Progenitor cell of endocrine pancreas (in vitro differentiated cells): ENCODE measurements around the gene ZSCAN16. TPM values are rescaled to one million over a fixed set of nuclear protein-coding genes. Genes with fewer than 3 reads are reported as not detected.

ENCODE experiments used
- DNase-seq: peaks from one replicate; pipeline ENCODE4 v3.0.0; 2021; ENCODE audit warnings: low spot score; ENCODE audit not compliant: unreplicated experiment
- H3K27ac Mint-ChIP-seq: 2 replicates; pipeline ENCODE4 v1.8.0; 2021; ENCODE audit warnings: mild to moderate bottlenecking, moderate library complexity, mixed read lengths
- H3K27me3 Mint-ChIP-seq: 2 replicates; pipeline ENCODE4 v1.8.0; 2021; ENCODE audit warnings: mixed read lengths
- H3K36me3 Mint-ChIP-seq: 2 replicates; pipeline ENCODE4 v1.8.0; 2022; ENCODE audit warnings: mixed read lengths; ENCODE audit not compliant: insufficient read depth
- H3K4me1 Mint-ChIP-seq: 2 replicates; pipeline ENCODE4 v1.8.0; 2021; ENCODE audit warnings: low read depth, mixed read lengths
- H3K4me3 Mint-ChIP-seq: 2 replicates; pipeline ENCODE4 v1.8.0; 2021; ENCODE audit warnings: low read depth, mild to moderate bottlenecking, moderate library complexity, mixed read lengths
- H3K9me3 Mint-ChIP-seq: 2 replicates; pipeline ENCODE4 v1.8.0; 2021; ENCODE audit warnings: low read depth, mixed read lengths
- total RNA-seq: library from RNA; stranded (reverse); gene quantifications from 2 replicates; pipeline ENCODE4 v1.2.1, GENCODE V29; 2021
- TF ChIP-seq, protein P1 (sequence below): fragments of 200-600 bp; sonication (generic); IDR thresholded peaks from one replicate; pipeline ENCODE4 v1.5.0; 2021; ENCODE audit warnings: antibody characterized with exemption, mild to moderate bottlenecking; ENCODE audit not compliant: unreplicated experiment

The ZSCAN16 gene
- total RNA-seq, 1 donor from 2014 or later: 19.6 TPM

- H3K4me3 Mint-ChIP-seq: no peak overlapping the region
- H3K9me3 Mint-ChIP-seq: peaks cover 37% of the 10 kb centered on the region
- no peak overlapping the region for H3K27ac Mint-ChIP-seq
- peaks cover 2% of the 10 kb centered on the region for H3K4me1 Mint-ChIP-seq
- peaks cover 57% of the 10 kb centered on the region for H3K36me3 Mint-ChIP-seq
- no peak for DNase-seq
- peaks cover 5% of the 10 kb centered on the region for H3K27me3 Mint-ChIP-seq
- TF ChIP-seq, protein P1, sequence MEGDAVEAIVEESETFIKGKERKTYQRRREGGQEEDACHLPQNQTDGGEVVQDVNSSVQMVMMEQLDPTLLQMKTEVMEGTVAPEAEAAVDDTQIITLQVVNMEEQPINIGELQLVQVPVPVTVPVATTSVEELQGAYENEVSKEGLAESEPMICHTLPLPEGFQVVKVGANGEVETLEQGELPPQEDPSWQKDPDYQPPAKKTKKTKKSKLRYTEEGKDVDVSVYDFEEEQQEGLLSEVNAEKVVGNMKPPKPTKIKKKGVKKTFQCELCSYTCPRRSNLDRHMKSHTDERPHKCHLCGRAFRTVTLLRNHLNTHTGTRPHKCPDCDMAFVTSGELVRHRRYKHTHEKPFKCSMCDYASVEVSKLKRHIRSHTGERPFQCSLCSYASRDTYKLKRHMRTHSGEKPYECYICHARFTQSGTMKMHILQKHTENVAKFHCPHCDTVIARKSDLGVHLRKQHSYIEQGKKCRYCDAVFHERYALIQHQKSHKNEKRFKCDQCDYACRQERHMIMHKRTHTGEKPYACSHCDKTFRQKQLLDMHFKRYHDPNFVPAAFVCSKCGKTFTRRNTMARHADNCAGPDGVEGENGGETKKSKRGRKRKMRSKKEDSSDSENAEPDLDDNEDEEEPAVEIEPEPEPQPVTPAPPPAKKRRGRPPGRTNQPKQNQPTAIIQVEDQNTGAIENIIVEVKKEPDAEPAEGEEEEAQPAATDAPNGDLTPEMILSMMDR: no peak
Measured at GRCh38 chr6:28159029-28159607, 34.7 kb downstream of the ZSCAN16 start.

- Mint-ChIP-seq H3K27me3 (peaks cover 5% of the 10 kb centered on the region), H3K4me3 (no peak overlapping the region), H3K9me3 (peaks cover 30% of the 10 kb centered on the region), H3K4me1 (peaks cover 2% of the 10 kb centered on the region), H3K36me3 (peaks cover 46% of the 10 kb centered on the region), H3K27ac (no peak overlapping the region)
- DNase-seq: no peak
- TF ChIP-seq, protein P1: no peak
Measured at GRCh38 chr6:28160233-28160632, 35.8 kb downstream of the ZSCAN16 start.

DNA sequence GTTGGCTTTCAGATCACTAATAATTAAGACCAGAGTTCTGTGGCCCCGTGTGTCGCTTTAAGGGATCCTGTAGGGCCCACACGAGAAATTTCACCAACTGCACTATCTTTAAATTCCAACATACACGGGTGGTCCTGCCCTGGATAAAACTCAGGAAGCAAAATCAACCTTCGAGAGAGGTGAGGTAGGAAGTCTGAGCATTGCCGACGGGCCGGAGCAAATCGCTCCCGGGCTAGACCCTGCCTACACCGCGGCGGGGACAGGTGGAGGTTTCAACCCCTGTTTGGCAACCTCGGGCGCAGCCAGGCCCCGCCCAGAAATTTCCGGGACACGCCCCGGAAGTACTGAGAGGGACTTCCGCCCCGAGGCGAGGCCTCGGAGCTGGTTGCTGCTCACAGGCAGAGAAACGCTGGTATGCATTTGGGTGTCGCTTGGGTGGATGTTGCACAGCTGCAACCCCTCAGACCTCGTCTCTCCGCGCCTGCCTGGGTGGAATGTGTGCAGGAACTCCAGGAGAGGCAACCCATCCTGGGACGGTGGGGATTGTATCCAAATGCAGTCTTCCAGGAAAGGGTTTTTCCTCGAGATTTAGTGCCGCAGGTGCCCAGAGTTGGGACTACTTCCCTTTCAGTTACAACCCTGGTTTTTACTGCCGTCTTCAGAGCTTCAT, 37.1 kb downstream of the ZSCAN16 start:
- Mint-ChIP-seq H3K4me3 (peak overlapping the region; percentile 69), H3K36me3 (peaks cover 35% of the 10 kb centered on the region), H3K9me3 (peaks cover 30% of the 10 kb centered on the region), H3K4me1 (peaks cover 2% of the 10 kb centered on the region), H3K27me3 (peaks cover 5% of the 10 kb centered on the region), H3K27ac (no peak overlapping the region)
- TF ChIP-seq, protein P1: no peak
- DNase-seq: peak; percentile 32

GRCh38 chr6:28165563-28165962, 41.2 kb downstream of the ZSCAN16 start:
- Mint-ChIP-seq H3K27me3 (peaks cover 5% of the 10 kb centered on the region), H3K4me3 (no peak overlapping the region), H3K36me3 (peaks cover 5% of the 10 kb centered on the region), H3K27ac (no peak overlapping the region), H3K4me1 (peaks cover 2% of the 10 kb centered on the region), H3K9me3 (peaks cover 10% of the 10 kb centered on the region)
- TF ChIP-seq, protein P1: no peak
- DNase-seq: no peak

DNA sequence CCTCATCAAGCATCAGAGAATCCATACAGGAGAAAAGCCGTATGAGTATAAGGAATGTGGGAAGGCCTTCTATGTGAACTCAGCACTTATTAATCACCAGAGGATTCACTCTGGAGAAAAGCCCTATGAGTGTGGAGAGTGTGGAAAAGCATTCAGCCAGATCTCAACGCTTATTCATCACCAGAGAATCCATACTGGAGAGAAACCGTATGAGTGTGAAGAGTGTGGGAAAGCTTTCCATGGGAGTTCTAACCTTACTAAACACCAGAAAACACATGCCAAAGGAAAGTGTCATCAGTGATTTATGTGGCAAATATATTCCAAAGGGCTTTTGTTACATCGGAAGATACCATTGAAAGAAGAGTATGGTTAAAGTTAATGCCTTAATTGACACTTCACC, 42.7 kb downstream of the ZSCAN16 start:
- peaks cover 5% of the 10 kb centered on the region for H3K27me3 Mint-ChIP-seq
- peaks cover 7% of the 10 kb centered on the region for H3K36me3 Mint-ChIP-seq
- H3K9me3 Mint-ChIP-seq: peaks cover 4% of the 10 kb centered on the region
- TF ChIP-seq, protein P1: no peak
- H3K4me3 Mint-ChIP-seq: no peak overlapping the region
- no peak overlapping the region for H3K27ac Mint-ChIP-seq
- peaks cover 2% of the 10 kb centered on the region for H3K4me1 Mint-ChIP-seq
- no peak for DNase-seq
